Measurements from ENCODE around the gene VSTM5.

GRCh38 chr11:93846411-93846810 lies 4.0 kb downstream of the VSTM5 start:
- no peak for TF ChIP-seq POLR2A (IDR thresholded peaks at IDR 0.05)
- TF ChIP-seq CTCF (IDR thresholded peaks at IDR 0.05): no peak

Data from vagina (tissue), 2 donors.